H1 (cell line): ENCODE results near the gene IL3. TPM values are rescaled to one million over a fixed set of nuclear protein-coding genes. Genes with fewer than 3 reads are reported as not detected.

Experiments
- CTCF ChIA-PET: fragments of 300-600 bp; sonication (Branson Sonifier 250); formaldehyde crosslinking; loops from one replicate; lab custom pipeline; 2021; ENCODE audit not compliant: partially characterized antibody; lab: Charles Lee
- POLR2A ChIA-PET: fragments of 300-600 bp; sonication (Branson Sonifier 250); formaldehyde crosslinking; loops from one replicate; lab custom pipeline; 2021; ENCODE audit warnings: inconsistent platforms; ENCODE audit not compliant: partially characterized antibody; lab: Charles Lee
- DNase-seq, 2 experiments: peaks; one replicate each; pipeline versions ENCODE4 v3.0.0 to v3.0.0-alpha.2; 2010 to 2022; ENCODE audit warnings: low spot score in 2 of 2, low read depth in 1 of 2, mixed read lengths in 1 of 2
- FAIRE-seq: peaks from 2 replicates; lab custom pipeline; 2011; peaks lifted over from hg19 to GRCh38; lab: Jason Lieb, UNC
- H2AFZ ChIP-seq: 2 replicates; pipeline ENCODE4 v1.8.1; 2012; ENCODE audit warnings: low read length, inconsistent platforms
- H2AK5ac ChIP-seq: 2 replicates; pipeline ENCODE4 v1.6.1; 2013; ENCODE audit warnings: low read depth, low read length
- H2BK120ac ChIP-seq: replicated peaks from 2 replicates; pipeline ENCODE3; 2013; ENCODE audit warnings: low read depth, low read length, inconsistent platforms
- H2BK12ac ChIP-seq: 2 replicates; pipeline ENCODE4 v1.6.1; 2013; ENCODE audit warnings: low read depth, low read length
- H2BK15ac ChIP-seq: 2 replicates; pipeline ENCODE4 v1.6.1; 2013; ENCODE audit warnings: low read length
- H2BK20ac ChIP-seq: 2 replicates; pipeline ENCODE4 v1.6.1; 2013; ENCODE audit warnings: low read length
- H2BK5ac ChIP-seq: 2 replicates; pipeline ENCODE4 v1.6.1; 2013; ENCODE audit warnings: low read depth, low read length
- H3K14ac ChIP-seq: 2 replicates; pipeline ENCODE4 v1.6.1; 2013; ENCODE audit warnings: inconsistent platforms; ENCODE audit not compliant: insufficient read length
- H3K18ac ChIP-seq: 2 replicates; pipeline ENCODE4 v1.6.1; 2013; ENCODE audit warnings: low read length; ENCODE audit errors: extremely low read depth
- H3K23ac ChIP-seq: 2 replicates; pipeline ENCODE4 v1.6.1; 2013; ENCODE audit warnings: inconsistent platforms; ENCODE audit not compliant: insufficient read length
- H3K23me2 ChIP-seq: 2 replicates; pipeline ENCODE4 v1.6.1; 2013; ENCODE audit warnings: low read depth, low read length
- H3K27ac ChIP-seq: 2 replicates; pipeline ENCODE4 v1.6.1; 2011; ENCODE audit warnings: low read depth, low read length, inconsistent platforms
- H3K27me3 ChIP-seq, 4 experiments: replicated peaks in 1 of 4; 1 replicate in 1 of 4; 2 replicates in 3 of 4; pipeline versions ENCODE4 v1.6.1 to v1.8.1; 2011 to 2013; ENCODE audit warnings: low read length in 3 of 4, mild to moderate bottlenecking in 3 of 4, inconsistent platforms in 2 of 4, mixed read lengths in 2 of 4, moderate library complexity in 1 of 4; ENCODE audit not compliant: control insufficient read depth in 3 of 4, insufficient read depth in 3 of 4; ENCODE audit errors: extremely low read depth in 1 of 4
- H3K36me3 ChIP-seq, 4 experiments: 2 replicates each; pipeline versions ENCODE4 v1.6.1 to v1.8.1; 2011 to 2013; ENCODE audit warnings: mild to moderate bottlenecking in 4 of 4, low read length in 3 of 4, moderate library complexity in 2 of 4, control low read depth in 1 of 4, inconsistent platforms in 1 of 4; ENCODE audit not compliant: insufficient read depth in 4 of 4, control insufficient read depth in 2 of 4
- H3K4ac ChIP-seq: replicated peaks from 2 replicates; pipeline ENCODE3; 2013; ENCODE audit warnings: low read length, low read depth, mixed read lengths, inconsistent platforms; ENCODE audit not compliant: insufficient read length
- H3K4me1 ChIP-seq, 4 experiments: replicated peaks in 1 of 4; 1 replicate in 1 of 4; 2 replicates in 3 of 4; pipeline versions ENCODE4 v1.6.1 to v1.8.1; 2011 to 2013; ENCODE audit warnings: low read length in 3 of 4, inconsistent platforms in 2 of 4, mixed read lengths in 1 of 4; ENCODE audit not compliant: insufficient read depth in 4 of 4, control insufficient read depth in 3 of 4
- H3K4me2 ChIP-seq, 2 experiments: 2 replicates each; pipeline versions ENCODE4 v1.6.1 to v1.8.1; 2011 to 2013; ENCODE audit warnings: low read depth in 2 of 2, low read length in 2 of 2, control low read depth in 1 of 2, inconsistent platforms in 1 of 2, mild to moderate bottlenecking in 1 of 2; ENCODE audit not compliant: insufficient read depth in 1 of 2
- H3K4me3 ChIP-seq, 4 experiments: fragments of 200-600, 300-600 bp in 1 of 4; sonication (generic), shearing (Covaris generic), sonication (Bioruptor Twin) in 1 of 4; 2 replicates each; pipeline versions ENCODE4 v1.5.1 to v1.8.1; 2011 to 2016; ENCODE audit warnings: low read length in 4 of 4, low read depth in 3 of 4, control low read depth in 2 of 4, inconsistent platforms in 2 of 4, mild to moderate bottlenecking in 2 of 4, mixed read lengths in 1 of 4, moderate library complexity in 1 of 4; ENCODE audit not compliant: insufficient read depth in 2 of 4; ENCODE audit errors: extremely low read depth in 1 of 4
- H3K56ac ChIP-seq: replicated peaks from 2 replicates; pipeline ENCODE3; 2013; ENCODE audit warnings: low read depth, mild to moderate bottlenecking, mixed read lengths, low read length, inconsistent platforms; ENCODE audit not compliant: insufficient read length
- H3K79me1 ChIP-seq: 2 replicates; pipeline ENCODE4 v1.6.1; 2013; ENCODE audit warnings: low read depth, low read length, control low read depth
- H3K79me2 ChIP-seq, 2 experiments: 2 replicates each; pipeline versions ENCODE4 v1.6.1 to v1.8.1; 2012 to 2013; ENCODE audit warnings: low read length in 2 of 2, mild to moderate bottlenecking in 2 of 2, inconsistent platforms in 1 of 2; ENCODE audit not compliant: insufficient read depth in 2 of 2, control insufficient read depth in 1 of 2
- H3K9ac ChIP-seq, 4 experiments: replicated peaks in 1 of 4; 1 replicate in 1 of 4; 2 replicates in 3 of 4; pipeline versions ENCODE4 v1.6.1 to v1.8.1; 2011 to 2013; ENCODE audit warnings: low read depth in 3 of 4, low read length in 3 of 4, control low read depth in 2 of 4, mild to moderate bottlenecking in 2 of 4, moderate library complexity in 2 of 4, inconsistent platforms in 1 of 4; ENCODE audit errors: extremely low read depth in 1 of 4
- H3K9me3 ChIP-seq, 2 experiments: 2 replicates each; pipeline versions ENCODE4 v1.6.1 to v1.8.1; 2012 to 2013; ENCODE audit warnings: mild to moderate bottlenecking in 2 of 2, moderate library complexity in 2 of 2, control low read depth in 1 of 2, inconsistent platforms in 1 of 2, low read depth in 1 of 2, low read length in 1 of 2, mixed read lengths in 1 of 2; ENCODE audit not compliant: insufficient read depth in 2 of 2
- H4K20me1 ChIP-seq, 2 experiments: replicated peaks in 1 of 2; 2 replicates each; pipeline versions ENCODE3 to v1.8.1; 2011 to 2013; ENCODE audit warnings: inconsistent platforms in 2 of 2, low read length in 2 of 2, mild to moderate bottlenecking in 1 of 2; ENCODE audit not compliant: insufficient read depth in 2 of 2, control insufficient read depth in 1 of 2
- H4K5ac ChIP-seq: 2 replicates; pipeline ENCODE4 v1.6.1; 2013; ENCODE audit warnings: low read length, low read depth, mixed read lengths, inconsistent platforms; ENCODE audit not compliant: insufficient read length
- H4K8ac ChIP-seq: 2 replicates; pipeline ENCODE4 v1.8.0; 2013; ENCODE audit warnings: mild to moderate bottlenecking, moderate library complexity, low read length, inconsistent platforms; ENCODE audit not compliant: insufficient read depth; ENCODE audit errors: extremely low read depth
- H4K91ac ChIP-seq: replicated peaks from 2 replicates; pipeline ENCODE3; 2013; ENCODE audit warnings: low read length, mixed read lengths, inconsistent platforms; ENCODE audit not compliant: insufficient read length
- CBX8 ChIP-seq: fragments of 300-800, 300-1000 bp; sonication (generic); IDR thresholded peaks from 2 replicates; pipeline ENCODE4 v1.7.1; 2016; ENCODE audit warnings: low read depth, low read length, borderline replicate concordance
- EZH2 ChIP-seq: fragments of 200-600 bp; sonication (generic); IDR thresholded peaks from 2 replicates; pipeline ENCODE4 v1.7.1; 2012; ENCODE audit warnings: low read depth, mild to moderate bottlenecking, moderate library complexity, low read length, inconsistent platforms; ENCODE audit not compliant: severe bottlenecking
- FOSL1 ChIP-seq: IDR thresholded peaks from 2 replicates; pipeline ENCODE4 v1.6.1; 2011; ENCODE audit warnings: mild to moderate bottlenecking, low read depth, low read length, moderate library complexity; ENCODE audit not compliant: insufficient read depth
- KDM5A ChIP-seq: fragments of 200-600 bp; IDR thresholded peaks from 2 replicates; pipeline ENCODE4 v1.7.1; 2012; ENCODE audit warnings: mild to moderate bottlenecking, low read length, inconsistent platforms, mixed read lengths
- PHF8 ChIP-seq: fragments of 200-600 bp; sonication (generic); conservative IDR thresholded peaks from 2 replicates; pipeline ENCODE4 v1.7.1; 2012; ENCODE audit warnings: low read depth, mild to moderate bottlenecking, inconsistent platforms, low read length, moderate library complexity
- POLR2A ChIP-seq, 2 experiments: IDR thresholded peaks; 1 replicate in 1 of 2; 2 replicates in 1 of 2; pipeline ENCODE4 v1.6.1; 2011; ENCODE audit warnings: low read depth in 2 of 2, low read length in 2 of 2, mild to moderate bottlenecking in 2 of 2; ENCODE audit errors: control extremely low read depth in 1 of 2
- SP1 ChIP-seq: IDR thresholded peaks from 2 replicates; pipeline ENCODE4 v1.6.1; 2011; ENCODE audit warnings: low read depth, low read length
- USF2 ChIP-seq: IDR thresholded peaks from 2 replicates; pipeline ENCODE4 v1.6.1; 2011; ENCODE audit warnings: low read length, improper control_type of control experiment
- WGBS, 2 experiments: shearing (Covaris generic) in 1 of 2; methylation state at CpG; one replicate each; pipeline versions ENCODE4 v1.1.6 to v1.1.7; 2013 to 2015; ENCODE audit warnings: low lambda C conversion rate in 2 of 2, mixed read lengths in 2 of 2, inconsistent platforms in 1 of 2, low coverage in 1 of 2, missing lambda C conversion rate in 1 of 2; ENCODE audit not compliant: insufficient replicate concordance in 2 of 2, insufficient coverage in 1 of 2, insufficient read length in 1 of 2; ENCODE audit errors: extremely low coverage in 1 of 2, missing lambda C conversion rate in 1 of 2; 5-methylcytosine and 5-hydroxymethylcytosine counted together
- polyA plus RNA-seq, 7 experiments: library from polyadenylated mRNA; depleted of rRNA in 3 of 7; stranded (reverse) in 5 of 7; unstranded in 2 of 7; fragments of >200 nt in 5 of 7; fragments of 200-250 nt in 2 of 7; gene quantifications; 1 replicate in 5 of 7; 2 replicates in 1 of 7; 4 replicates in 1 of 7; pipeline versions ENCODE4 v1.2.1 to v1.2.3, GENCODE V29; 2011 to 2013; ENCODE audit warnings: missing spikeins in 2 of 7, mixed read lengths in 2 of 7
- total RNA-seq: library from RNA; stranded (reverse); fragmentation: NEBNext Ultra II Directional; extraction: Animal tissue kit (Norgen Biotek cat#: 25700); gene quantifications from 2 replicates; pipeline ENCODE4 v1.2.1, GENCODE V29; 2021

Gene IL3
- total and polyA plus RNA-seq, 2 of the 8 experiments (the other 6 are each of a cell fraction or from before 2014, with no cell fraction given), result not detected

- Histone ChIP-seq H3K4ac (no peak overlapping the region), H3K79me2 (no peaks in the 10 kb centered on the region), H2AK5ac (no peak overlapping the region), H2BK20ac (no peak overlapping the region), H3K27ac (no peak overlapping the region), H2BK12ac (no peak overlapping the region), H3K18ac (no peak overlapping the region), H3K56ac (no peak overlapping the region), H2BK120ac (no peak overlapping the region), H4K91ac (no peak overlapping the region), H2AFZ (no peak overlapping the region), H4K8ac (no peak overlapping the region), H3K9ac (no peak overlapping the region), H2BK5ac (no peak overlapping the region), H3K23me2 (no peaks in the 10 kb centered on the region), H3K79me1 (no peaks in the 10 kb centered on the region), H2BK15ac (no peak overlapping the region), H4K5ac (no peak overlapping the region), H3K27me3 (no peaks in the 10 kb centered on the region), H3K9me3 (no peaks in the 10 kb centered on the region), H4K20me1 (no peaks in the 10 kb centered on the region), H3K14ac (no peak overlapping the region), H3K4me2 (no peak overlapping the region), H3K36me3 (no peaks in the 10 kb centered on the region), H3K23ac (no peak overlapping the region), H3K4me1 (peaks cover 0 to 2% (median 0%) of the 10 kb centered on the region in 4 experiments; a peak in 1 of 7 replicates), H3K4me3 (no peak overlapping the region)
- ChIA-PET POLR2A (no interaction called here), CTCF (interaction anchor here (1.0 to 6.5 kb wide), 3 partner anchors 8 to 146 kb away, joined by 3 to 42 read pairs (median 3); no protein-coding TSS in a partner anchor)
- no peak for TF ChIP-seq KDM5A
- TF ChIP-seq PHF8, result no peak
- no peak for TF ChIP-seq EZH2
- TF ChIP-seq POLR2A (IDR thresholded peaks at IDR 0.05; ENCODE audit: control extremely low read depth in 1 of 2, low read depth in 2 of 2, low read length in 2 of 2), result no peak
- no peak for TF ChIP-seq USF2
- no peak for TF ChIP-seq CBX8
- TF ChIP-seq SP1, result no peak
- TF ChIP-seq FOSL1, result no peak
- FAIRE-seq (no peak), DNase-seq (no peak)
- WGBS, 2 experiments, result 94% methylated on average over 3 of the region's 3 CpGs; no CpG with 5 or more reads in 1 of the 2 experiments
Observed at GRCh38 chr5:132069994-132070393, 9.5 kb downstream of the IL3 start.
